Adipose tissue (tissue), 3 donors: ENCODE results near the gene OLFML2B. TPM values are rescaled to one million over a fixed set of nuclear protein-coding genes. Genes with fewer than 3 reads are reported as not detected.
"Not testable (repeated sequence)": the region's sequence is repeated elsewhere in the genome, so short reads cannot be mapped to it uniquely, and the experiment has no call there.

Experiments used
- H3K27ac ChIP-seq: one replicate; pipeline ENCODE4 v1.5.1; 2013; ENCODE audit warnings: low read depth, low read length
- WGBS, 3 donors: extraction: QIAGEN DNeasy Blood & Tissue Kit; methylation state at CpG; one replicate each; pipeline ENCODE4 v1.1.7; 2013; 5-methylcytosine and 5-hydroxymethylcytosine counted together
- polyA plus RNA-seq, 3 donors: library from polyadenylated mRNA; stranded (reverse); fragments of 200-250 nt; gene quantifications; one replicate each; pipeline ENCODE4 v1.2.3, GENCODE V29; 2013
- donor health status: healthy with polysubstance abuse.
- donor health status: Bipolar disorder and iron deficiency.
- donor health status: healthy.

The OLFML2B gene
- 10 to 100 TPM in 1 of 3 donors, 1 to 10 TPM in 2; 1.6 to 11.5 (median 6.6) TPM for polyA plus RNA-seq

DNA sequence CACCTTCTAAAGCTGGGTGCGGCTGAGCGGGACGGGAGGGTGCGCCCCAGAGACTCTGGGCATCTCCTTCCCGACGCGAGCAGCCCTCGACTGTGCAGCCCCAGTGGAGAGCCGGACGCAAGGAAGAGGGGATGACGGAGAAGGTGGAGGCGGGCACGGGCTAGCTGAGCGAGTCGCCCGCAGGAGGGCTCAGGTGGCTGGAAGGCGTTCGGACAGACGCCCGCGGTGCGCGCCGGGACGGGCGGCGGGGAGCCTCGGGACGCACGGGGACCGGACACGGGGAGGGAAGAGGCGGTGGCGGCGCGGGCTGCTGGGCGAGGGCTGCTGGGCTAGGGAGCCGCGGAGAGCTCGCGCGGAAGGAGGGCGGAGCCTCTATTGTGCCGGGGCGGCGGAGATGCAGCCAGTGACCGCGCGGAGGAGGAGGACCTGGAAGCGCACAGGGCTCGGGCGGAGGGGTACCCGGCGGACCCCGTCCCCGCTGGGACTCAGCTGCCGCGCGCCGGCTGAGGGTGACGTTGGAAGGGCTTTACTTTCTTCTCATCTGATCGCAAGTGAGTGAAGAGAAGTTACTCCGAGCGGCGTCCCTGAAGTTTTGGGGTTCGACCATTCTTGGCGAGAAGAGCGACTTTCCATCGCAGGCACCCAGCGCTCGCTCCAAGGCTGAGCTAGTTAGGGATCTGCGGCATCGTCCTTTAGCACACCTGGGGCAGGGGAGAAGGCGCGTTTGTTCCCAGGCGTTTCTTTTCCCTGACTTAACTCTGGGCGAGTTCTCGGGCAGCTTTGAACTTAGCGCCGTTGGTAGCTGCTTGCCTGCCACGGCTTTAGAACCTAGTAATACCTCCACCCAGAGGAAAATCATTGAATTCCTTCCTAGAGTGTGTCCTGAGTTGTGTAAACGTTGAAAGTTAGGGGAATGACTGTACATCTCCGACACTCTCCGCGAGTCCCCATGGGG lies at the start of gene OLFML2B:
TSS of gene OLFML2B (minus strand) at position 323 of the 955 bp plus-strand sequence. CDS start 439 bp downstream, outside the sequence.
- 1% methylated on average over 78 to 85 of the region's 85 CpGs for WGBS, 3 donors
- no peak within 1 kb of the TSS for H3K27ac ChIP-seq

DNA sequence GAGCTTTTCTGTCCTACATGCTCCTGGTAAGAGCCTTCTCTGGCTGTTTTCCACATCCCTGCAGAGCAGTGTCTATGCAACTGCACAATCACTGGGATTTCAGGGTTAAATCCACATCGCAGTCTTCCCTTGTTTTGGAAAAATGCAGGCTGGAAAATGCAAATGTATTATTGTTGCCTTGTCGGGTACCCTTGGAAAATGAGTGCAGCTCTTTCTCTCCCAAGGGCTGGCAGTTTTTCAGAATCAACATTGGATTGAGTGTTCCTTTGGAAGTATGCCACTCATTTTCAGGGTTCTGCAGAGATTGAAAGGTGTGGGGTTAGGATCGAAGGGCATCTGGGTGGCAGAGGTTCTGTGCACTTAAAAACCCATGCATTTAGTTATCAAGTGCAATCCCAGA lies 49.1 kb upstream of the OLFML2B start:
- H3K27ac ChIP-seq: no peak overlapping the region
- WGBS, 3 donors: 17 to 65% (median 52%) methylated on average over 3 of the region's 3 CpGs

GRCh38 chr1:162070825-162071224 lies 47.2 kb upstream of the OLFML2B start:
- H3K27ac ChIP-seq: no peak overlapping the region
- WGBS, 3 donors: 42 to 47% (median 43%) methylated on average over 7 of the region's 7 CpGs

- WGBS, 3 donors: 0 to 2% (median 1%) methylated on average over 29 of the region's 29 CpGs
- no peak overlapping the region for H3K27ac ChIP-seq
Measured at GRCh38 chr1:162070094-162070748, 46.6 kb upstream of the OLFML2B start.

DNA sequence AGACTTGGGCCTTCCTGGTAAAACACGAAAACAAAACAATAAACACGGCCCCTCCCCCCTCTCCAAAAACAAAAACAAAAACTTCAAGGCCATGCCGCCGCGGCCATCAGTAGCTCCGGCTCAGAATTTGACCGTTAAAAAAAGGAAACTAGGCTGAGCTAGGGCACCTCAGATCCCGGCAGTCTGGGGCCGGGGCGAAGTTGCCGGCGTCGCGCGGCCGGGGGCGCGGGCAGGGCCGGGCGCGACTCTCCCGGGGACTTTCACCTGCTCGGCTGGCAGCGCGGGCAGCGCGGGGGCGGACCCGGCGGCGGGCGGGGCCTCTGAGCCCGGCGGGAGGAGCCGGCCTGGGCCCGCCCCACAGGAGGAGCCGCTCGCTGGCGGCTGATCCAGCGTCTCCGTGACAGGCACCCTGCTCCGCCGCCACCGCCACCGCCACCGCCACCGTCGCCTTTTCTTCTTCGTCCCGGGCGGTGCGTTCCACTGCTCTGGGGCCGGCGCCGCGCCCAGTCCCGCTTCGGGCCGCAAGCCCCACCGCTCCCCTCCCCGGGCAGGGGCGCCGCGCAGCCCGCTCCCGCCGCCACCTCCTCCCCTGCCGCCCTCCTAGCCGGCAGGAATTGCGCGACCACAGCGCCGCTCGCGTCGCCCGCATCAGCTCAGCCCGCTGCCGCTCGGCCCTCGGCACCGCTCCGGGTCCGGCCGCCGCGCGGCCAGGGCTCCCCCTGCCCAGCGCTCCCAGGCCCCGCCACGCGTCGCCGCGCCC lies 45.8 kb upstream of the OLFML2B start, which contains the start of gene NOS1AP:
TSS of gene NOS1AP (plus strand) at position 358 of the 760 bp plus-strand sequence. CDS start 487 bp downstream, outside the sequence.
- 0 to 1% (median 0%) methylated on average over 61 to 93 of the region's 95 CpGs for WGBS, 3 donors
- no peak within 1 kb of the TSS for H3K27ac ChIP-seq

- WGBS, 3 donors: 93 to 97% (median 96%) methylated on average over 4 of the region's 4 CpGs
- no peak overlapping the region for H3K27ac ChIP-seq
Measured at GRCh38 chr1:162068301-162068700, 44.6 kb upstream of the OLFML2B start.

DNA sequence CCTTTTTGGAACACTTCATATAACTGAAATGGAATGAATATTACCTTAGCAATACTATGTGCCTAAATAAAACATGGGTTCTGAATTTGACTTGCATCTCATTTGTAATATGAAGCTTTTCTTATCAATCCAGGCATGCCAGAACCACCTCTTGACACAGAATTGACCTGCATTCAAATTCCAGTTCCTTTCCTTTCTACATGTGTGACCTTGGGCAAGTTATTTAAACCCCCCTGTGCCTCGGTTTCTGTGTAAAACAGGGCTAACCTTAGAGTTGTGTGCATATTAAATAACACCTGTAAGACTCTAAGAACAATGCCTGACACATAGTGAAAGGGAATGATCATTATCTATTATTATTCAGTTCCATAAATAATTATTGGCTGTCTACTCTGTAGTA lies 43.8 kb upstream of the OLFML2B start:
- 23 to 77% (median 71%) methylated on average over 1 of the region's 1 CpG for WGBS, 3 donors
- H3K27ac ChIP-seq: no peak overlapping the region

GRCh38 chr1:162066836-162067235 lies 43.2 kb upstream of the OLFML2B start:
- not testable (repeated sequence) for H3K27ac ChIP-seq
- WGBS, 3 donors: 78 to 80% (median 80%) methylated on average over 4 of the region's 4 CpGs

GRCh38 chr1:162065016-162065415 lies 41.3 kb upstream of the OLFML2B start:
- 47 to 81% (median 49%) methylated on average over 2 of the region's 2 CpGs for WGBS, 3 donors
- no peak overlapping the region for H3K27ac ChIP-seq

- H3K27ac ChIP-seq: no peak overlapping the region
- WGBS, 3 donors: 45 to 69% (median 68%) methylated on average over 4 of the region's 4 CpGs
Measured at GRCh38 chr1:162062542-162063015, 38.9 kb upstream of the OLFML2B start.

DNA sequence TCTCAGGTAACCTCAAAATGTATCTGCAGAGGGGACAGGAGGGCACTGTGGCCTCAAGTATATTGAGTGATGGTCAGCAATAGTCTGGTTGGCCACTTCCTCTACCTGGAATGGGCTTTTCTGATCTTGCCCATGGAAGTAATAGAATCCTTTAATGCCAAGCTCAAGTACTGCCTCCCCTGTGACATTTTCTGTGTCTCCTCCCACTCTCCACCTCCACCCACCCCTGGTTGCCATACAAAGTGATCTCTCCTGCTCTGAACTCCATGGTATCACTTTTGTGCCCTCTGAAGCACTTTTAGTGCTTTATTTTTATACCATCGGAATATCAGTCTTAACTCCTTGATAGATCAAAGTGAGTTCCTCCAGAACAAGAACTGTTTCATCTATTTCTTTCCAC lies 36.6 kb upstream of the OLFML2B start:
- H3K27ac ChIP-seq: no peak overlapping the region
- 93 to 96% (median 93%) methylated on average over 1 of the region's 1 CpG for WGBS, 3 donors

DNA sequence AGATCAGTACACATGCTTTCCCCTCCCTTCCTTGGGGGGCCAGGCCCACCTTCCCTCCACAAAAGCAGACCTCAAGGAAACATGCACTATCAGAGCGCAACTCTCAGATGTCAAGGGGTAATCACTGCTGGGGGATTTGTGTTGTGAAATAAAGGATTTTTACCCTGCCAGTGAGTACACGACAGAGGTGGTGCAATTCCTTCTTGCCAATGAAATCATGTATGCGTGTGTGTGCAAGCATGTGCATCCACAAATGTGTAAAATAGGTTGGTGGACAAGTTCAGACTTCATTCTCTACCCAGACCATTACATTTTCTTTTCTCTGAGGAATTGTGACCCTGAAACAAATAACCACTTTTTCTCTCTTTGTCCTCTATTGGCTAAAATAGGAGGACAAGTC lies 36.1 kb upstream of the OLFML2B start:
- WGBS, 3 donors: 66 to 83% (median 76%) methylated on average over 3 of the region's 3 CpGs
- no peak overlapping the region for H3K27ac ChIP-seq

- no peak overlapping the region for H3K27ac ChIP-seq
- WGBS, 3 donors: 84 to 91% (median 87%) methylated on average over 3 of the region's 3 CpGs
Measured at GRCh38 chr1:162056579-162056978, 32.9 kb upstream of the OLFML2B start.

GRCh38 chr1:162056043-162056442 lies 32.4 kb upstream of the OLFML2B start:
- 27 to 38% (median 31%) methylated on average over 3 of the region's 3 CpGs for WGBS, 3 donors
- no peak overlapping the region for H3K27ac ChIP-seq

GRCh38 chr1:162055062-162055461 lies 31.4 kb upstream of the OLFML2B start:
- WGBS, 3 donors: 44 to 59% (median 52%) methylated on average over 3 of the region's 3 CpGs
- no peak overlapping the region for H3K27ac ChIP-seq

GRCh38 chr1:162053949-162054348 lies 30.3 kb upstream of the OLFML2B start:
- 95 to 100% (median 97%) methylated on average over 3 of the region's 3 CpGs for WGBS, 3 donors

DNA sequence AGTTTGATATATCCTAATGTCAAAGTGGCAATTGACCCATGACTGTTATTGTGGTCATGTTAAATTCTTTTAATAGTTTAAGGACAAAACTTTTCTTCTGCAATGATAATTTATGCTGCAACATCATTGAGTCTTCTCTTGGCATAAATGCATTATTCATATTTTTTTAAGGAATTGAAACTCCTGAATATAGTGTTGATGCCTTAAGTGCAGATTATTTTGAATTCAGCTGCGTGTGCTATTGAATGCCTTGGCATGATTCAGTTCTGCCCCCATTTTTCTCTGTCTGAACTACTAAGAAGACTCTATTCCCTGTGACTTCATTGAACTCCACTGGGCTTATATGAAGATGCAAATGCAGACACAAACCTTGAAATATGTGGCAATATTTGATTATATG lies 23.3 kb upstream of the OLFML2B start:
- 51 to 57% (median 57%) methylated on average over 1 of the region's 1 CpG for WGBS, 3 donors
- H3K27ac ChIP-seq: no peak overlapping the region

More at GRCh38 chr1:162053949-162054348, 30.3 kb upstream of the OLFML2B start:
- H3K27ac ChIP-seq: not testable (repeated sequence)

- WGBS, 3 donors: 81 to 96% (median 88%) methylated on average over 1 of the region's 1 CpG
- no peak overlapping the region for H3K27ac ChIP-seq
Measured at GRCh38 chr1:162042361-162042760, 18.7 kb upstream of the OLFML2B start.
